NCI-H1048 (cell line): Measurements from ENCODE around the gene LRIG2.
"Not testable (repeated sequence)": the region's sequence is repeated elsewhere in the genome, so short reads cannot be mapped to it uniquely, and the experiment has no call there.

Experiments
- DNase-seq: peaks from one replicate; lab custom pipeline; 2025; lab: John Stamatoyannopoulos, UW

The LRIG2 gene

DNA sequence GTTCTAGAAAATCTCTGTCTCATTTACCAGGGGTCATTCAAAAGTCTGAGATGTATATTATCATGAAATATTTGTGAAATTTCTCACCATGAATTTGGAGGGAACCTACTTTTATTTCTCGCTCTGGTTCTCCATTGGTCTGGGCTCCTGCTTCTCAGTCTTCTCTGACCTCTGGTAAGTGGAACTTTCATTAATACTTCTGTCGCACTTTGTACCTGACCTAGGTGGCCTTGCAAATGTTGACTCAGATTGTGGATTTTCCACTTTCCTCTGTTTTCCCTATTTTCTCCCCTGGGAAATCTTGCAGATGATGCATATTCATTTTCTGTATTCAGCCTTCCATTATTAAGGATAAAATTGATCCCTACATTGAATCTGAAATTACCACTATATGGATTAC lies 53.2 kb downstream of the LRIG2 start:
- DNase-seq, result no peak

DNA sequence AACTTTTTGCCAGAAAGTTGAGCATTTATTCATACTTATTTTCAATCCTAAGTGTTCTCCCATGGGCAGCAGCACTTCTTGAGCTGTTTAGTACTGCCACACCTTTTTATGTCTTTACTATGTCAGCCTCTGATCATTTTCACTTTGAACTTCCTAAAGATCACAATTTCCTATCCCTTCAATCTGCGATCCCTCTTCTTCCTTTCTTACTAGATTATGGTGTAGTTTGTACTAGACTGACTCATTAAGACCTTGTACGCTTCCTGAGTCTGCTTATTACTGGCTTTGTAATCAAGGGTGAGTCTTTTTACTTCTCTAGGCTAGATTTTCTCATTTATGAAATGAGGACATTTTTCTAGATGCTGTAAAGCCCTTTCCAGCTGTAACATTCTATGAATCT lies 55.1 kb downstream of the LRIG2 start:
- no peak for DNase-seq

DNA sequence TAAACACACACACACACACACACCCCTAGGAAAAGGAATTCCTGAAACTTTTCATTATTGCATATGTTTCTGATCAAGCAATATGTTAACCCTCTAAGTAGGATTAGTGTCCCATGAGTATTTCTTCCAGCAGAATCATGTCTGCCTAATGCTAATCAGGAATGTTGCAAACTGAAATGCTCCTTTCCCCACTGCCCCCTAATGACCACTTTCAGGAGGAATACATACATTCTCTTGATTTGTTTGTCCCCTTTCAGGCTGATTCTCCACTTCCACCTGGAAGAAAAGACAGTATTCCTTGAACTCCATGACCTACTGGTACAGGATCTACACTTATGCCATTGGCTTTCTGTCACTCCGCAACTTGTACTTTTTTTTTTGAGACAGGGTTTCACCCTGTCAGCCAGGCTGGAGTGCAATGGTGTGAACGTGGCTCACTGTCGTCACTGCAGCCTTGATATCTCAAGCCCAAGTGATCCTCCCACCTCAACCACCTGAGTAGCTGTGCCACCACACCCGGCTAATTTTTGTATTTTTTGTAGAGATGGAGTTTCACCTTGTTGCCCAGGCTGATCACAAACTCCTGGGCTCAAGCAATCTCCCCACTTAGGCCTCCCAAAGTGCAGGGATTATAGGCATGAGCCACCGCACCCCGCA lies 56.7 kb downstream of the LRIG2 start:
- no peak for DNase-seq

DNA sequence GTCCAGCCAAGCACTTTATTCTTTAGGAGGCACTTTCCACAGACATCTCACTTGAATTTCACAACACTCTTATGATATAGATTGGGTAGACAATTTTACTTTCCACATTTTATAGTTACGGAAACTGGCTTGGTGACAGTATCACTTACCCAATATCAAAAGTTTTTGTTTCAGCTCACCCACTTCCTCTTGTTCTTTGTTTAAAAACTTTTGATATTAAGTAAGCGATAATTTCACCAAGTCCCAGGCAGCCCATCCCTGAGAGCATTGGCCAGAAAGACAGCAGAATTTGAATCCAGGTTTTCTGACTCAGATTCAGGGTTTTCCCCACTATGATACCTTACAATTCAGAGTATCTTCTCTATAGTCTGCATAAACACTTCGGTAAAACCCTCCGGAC lies 60.0 kb downstream of the LRIG2 start:
- no peak for DNase-seq

DNA sequence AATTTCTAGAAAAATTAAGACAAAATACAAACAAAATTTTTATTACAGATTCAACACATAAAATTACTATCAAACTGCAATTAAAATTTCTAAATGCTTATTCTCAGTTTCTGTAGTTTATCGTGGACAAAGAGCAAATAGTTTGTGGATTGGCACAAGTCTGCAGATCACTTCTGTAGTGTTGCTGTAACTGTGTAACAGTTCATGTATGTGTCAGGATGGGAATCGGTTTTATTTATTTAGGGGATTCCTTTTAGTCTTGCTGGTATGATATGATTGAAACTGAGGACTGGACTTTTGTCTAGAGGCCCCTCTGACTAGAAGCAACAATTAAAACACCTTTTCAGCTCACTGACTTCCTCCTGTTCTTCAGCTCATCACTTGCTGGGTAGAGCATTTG lies 60.8 kb downstream of the LRIG2 start:
- no peak for DNase-seq

DNA sequence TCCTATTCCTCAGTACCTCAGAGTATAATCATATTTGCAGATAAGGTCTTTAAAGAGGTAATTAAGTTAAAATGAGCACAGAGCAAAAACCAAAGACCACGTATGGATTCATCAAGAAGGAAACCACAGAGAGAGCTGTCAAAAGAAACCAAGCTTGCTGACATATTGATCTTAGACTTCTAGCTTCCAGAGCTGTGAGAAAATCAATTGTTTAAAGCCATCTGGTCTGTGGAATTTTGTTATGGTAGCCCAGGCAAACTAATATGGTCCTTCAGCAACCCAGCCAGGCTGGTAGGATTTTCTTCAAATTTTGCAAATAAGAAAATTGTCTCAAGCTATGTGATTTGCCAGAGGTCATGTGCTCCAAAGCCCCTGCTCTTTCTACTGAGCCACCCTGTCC lies 62.5 kb downstream of the LRIG2 start:
- DNase-seq, result no peak

DNA sequence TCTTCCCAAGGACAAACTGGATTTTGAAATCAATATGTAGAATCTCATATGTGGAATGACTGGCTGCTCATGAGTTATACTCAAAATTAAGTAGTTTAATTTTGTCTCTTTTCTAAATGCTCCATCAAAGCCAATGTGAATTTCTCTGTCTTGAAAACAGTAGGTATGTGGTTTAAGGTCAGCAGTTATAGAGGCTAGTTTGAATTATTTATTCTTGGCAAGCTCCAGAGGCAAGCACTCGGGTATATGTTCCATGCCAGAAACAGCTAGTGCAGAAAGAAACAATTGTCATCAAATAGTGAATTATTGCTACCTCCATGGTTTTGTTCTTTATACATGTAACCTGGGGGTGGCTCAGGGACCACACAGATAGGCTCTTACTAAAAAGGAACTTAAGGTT lies 63.5 kb downstream of the LRIG2 start:
- no peak for DNase-seq

DNA sequence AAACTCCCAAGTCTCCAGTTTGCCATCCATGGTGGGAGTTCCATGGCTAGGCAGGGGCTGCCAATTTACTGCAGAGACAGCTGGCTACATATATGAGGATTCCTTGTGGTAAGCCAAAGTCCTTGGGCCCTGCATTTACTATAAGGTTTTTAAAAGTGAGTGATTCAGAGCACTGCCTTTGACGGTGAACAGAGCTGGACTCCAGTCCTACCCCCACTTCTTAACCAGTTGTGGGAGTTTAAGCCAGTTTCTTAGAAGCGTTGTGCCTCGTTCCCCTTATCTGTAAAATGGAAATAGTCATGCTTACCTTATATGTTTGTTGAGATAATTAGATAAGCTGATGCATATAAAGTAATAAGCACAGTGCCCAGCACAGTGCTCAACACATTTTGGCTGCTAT lies 64.6 kb downstream of the LRIG2 start:
- no peak for DNase-seq

DNA sequence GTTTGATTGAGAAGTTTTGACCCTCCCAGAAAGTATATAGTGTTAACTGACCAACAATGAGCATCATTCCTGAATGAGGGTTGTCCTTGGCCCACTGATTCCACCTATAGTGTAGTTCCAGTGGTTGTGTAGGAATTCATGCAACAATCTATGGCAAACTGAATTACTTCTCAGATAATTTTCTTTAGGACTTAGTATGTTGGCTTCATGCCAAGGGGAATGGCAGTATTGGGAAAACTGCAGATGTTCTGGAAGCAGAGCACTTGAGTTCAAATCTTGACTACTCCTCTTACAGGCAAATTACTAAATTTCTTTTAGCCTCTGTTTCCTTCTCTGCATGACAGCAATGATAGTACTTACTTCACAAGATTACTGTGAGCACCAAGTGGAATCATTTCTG lies 65.8 kb downstream of the LRIG2 start:
- DNase-seq, result no peak

DNA sequence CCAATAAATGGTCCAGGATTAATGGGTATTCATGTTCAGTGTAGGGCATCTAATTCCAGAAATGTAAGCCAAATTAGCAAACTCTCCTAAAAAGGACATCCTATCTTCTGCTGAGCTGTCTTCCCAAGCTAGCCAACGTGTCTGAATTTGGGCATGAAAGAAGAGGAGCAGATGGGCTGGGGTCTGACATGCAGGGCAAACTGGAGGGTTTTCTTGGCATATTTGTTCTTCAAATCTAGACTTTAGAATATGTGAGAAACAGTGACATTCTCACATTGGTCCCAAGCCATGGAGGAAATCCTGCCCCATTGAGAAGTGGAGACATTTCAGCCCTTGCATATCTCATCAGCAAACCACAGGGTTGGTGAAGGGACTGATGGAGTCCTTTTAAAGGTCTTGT lies 67.2 kb downstream of the LRIG2 start:
- DNase-seq, result no peak

DNA sequence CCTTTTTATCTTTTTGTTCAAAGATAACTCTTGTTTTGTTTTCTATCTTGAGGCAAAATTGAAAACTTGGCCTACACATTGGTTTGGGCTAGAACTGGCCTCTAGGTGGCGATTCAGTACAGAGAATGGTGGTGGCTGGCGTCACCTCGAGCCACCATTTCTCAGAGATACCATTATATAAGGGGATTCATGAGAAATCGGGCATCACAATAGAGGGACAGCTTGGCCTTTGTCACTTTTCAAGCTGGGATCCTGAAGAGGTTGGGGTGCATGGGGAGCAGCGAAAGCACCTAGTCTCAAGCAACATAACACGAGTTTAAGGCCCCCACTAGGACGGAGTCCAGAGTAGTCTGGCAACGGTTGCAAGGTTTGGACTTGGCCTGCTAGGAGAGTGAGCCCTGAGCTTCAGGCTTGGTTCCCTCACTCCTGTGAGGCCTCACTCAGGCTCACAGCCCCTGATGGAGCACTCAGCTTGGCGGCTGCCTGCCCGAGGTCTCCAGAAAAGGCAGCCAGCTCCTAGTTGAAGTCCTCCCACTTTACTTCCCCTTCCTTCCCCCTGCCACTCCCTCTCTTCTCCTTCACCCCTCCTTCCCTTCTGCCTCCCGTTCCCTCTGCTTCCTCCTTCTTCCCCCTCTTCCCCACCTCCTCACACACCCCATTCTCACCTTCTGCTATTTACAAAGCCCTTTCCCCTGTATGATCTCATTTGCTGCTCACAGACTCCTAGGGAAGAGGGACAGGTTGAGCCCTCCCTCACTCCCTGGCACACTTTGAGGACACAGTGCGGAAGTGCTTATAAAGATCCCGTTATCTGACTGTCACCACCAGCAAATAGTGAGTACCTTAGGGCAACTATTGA lies 67.8 kb downstream of the LRIG2 start:
- no peak for DNase-seq

DNA sequence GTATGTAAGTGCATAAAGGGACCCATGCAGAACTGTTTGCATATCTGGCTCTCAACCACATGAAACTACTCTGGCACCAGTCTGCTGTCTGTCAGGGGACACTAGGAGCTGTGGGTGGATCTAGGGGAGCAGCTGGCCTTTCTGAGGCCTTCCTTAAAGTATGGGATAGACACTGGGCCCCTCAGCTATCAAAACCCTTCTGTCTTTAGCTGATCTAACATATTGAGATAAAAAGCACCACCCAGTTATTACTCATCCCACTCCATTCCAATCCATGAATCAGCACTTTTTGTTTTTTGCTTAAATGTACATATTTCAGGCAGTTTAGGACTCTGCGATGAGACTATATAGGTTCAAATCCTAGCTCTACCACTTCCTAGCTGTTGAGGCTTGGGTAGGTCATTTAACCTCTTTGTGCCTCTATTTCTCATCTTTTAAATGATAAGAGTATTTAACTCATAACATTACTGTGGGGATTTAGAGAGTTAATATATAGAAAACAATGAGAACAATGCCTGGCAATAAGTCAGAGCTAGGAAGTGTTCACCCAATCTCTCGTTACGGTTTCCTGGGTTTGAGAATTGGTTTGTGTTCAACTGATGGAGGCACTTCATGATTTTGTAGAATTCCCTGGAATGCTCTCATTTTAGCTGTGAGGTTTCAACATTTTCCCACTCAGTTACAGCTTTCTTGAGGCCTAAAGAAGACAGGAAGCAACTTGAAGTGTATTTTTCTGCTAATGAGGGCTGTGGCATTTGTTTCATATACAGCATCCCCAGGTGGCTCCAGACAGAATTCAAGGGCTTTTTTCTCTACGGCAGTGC lies 68.9 kb downstream of the LRIG2 start:
- no peak for DNase-seq

DNA sequence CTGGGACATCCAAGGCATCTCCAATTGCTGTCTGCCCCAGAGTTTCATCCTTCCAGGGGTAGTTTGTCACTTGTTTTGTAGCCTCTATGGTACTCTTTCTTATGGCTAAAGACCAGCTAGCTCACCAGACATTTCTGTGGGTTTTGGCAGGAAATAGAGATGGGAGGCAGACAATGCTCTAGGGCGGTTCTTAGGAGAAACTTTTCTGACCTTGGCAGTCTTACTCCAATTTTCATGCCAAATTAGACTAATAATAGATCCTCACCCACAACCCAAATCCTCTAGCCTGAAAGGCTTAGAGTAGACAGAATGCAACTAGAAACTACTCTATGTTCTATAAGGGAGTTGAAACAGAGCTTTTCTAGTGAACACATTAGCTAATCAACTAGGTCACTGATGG lies 69.8 kb downstream of the LRIG2 start:
- DNase-seq, result no peak

DNA sequence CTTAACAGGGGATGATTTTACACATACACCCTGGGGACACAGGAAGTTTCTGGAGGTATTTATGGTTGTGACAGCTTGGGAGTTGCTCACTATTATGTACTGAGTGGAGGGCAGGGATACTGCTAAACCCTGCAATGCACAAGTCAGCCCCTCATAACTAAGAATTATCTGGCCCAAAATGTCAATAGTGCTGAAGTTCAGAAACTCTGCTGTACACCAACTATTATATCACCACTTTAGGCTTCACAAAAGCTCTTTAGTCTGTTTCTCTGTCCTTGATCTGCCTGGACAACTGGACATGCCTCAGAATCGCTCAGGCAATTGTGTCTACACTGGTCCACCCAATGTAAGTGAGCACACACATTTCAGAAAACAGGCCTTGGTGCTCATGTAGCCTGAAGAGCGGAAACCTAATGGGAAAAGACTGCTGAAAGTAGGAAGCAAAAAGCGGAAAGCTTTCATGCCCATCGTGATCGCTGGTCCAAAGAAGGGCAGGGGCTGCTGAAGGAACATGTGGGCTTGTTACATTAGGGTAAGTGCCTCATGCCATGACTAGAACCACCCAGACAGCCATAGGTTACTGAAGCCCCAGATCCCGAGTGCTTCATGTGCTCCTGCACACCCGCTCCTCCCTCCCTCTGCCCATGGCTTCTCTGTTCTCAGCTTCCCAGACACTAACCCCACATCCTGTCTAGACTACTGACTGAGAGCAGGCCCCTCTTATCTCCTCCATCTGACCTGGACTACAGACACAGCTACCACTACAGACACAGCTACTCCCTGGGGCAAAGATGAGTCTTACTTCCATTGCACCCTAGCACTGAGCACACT lies 73.5 kb downstream of the LRIG2 start:
- DNase-seq, result no peak

DNA sequence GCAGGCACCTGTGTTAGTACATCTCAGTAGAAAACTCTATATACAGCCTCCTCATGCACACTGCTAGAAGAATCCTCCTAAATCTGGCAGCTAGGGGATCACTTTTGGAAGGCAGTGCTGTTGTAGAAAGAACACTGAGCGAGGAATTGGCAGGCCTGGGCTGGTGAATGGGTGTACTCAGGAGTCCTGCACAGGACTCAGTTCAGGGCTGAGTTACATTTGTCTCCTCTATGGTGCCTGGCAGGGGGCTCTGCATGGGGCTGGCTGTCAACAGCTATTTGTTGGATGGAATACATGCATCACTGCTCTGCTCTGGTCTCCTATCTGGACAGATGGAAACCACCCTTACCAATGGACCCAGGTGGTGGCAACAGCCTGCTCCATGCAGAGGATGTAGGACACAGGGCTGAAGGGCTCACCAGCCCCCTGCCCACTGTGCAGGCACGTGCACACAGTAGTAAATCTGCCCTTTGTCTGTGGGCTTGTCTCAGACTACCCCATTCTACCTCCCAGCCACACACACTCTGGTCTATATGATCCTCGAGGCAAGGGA lies 74.2 kb downstream of the LRIG2 start:
- DNase-seq, result no peak

DNA sequence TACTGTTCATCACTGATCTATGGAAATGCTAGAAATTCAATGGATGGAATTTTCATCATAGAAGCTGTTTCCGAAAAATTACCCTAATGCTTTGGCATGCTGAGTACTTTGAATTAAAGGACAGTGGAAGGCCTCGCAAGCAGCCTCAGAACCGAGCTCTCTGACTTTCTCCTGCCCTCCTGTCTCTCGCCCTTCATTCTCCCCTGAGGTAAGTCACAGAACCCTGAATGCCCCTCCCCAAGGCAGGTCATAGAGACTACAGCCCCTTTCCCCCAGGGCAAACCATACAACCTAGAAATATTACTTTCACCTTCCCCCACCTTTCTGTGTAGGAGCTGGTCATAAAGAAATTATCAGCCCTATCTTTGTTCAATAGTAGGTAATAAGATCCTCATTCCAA lies 74.8 kb downstream of the LRIG2 start:
- no peak for DNase-seq

DNA sequence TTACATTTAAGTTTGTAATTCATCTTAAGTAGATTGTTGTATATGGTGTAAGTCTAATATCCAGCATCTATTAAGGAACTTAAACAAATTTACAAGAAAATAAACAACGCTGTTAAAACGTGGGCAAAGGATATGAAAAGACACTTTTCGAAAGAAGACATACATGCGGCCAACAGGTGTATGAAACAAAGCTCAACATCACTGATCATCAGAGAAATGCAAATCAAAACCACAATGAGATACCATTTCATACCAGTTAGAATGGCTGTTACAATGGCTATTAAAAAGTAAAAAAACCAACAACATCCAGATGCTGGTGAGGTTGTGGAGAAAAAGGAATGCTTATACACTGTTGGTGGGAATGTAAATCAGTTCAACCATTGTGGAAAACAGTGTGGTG lies 77.5 kb downstream of the LRIG2 start:
- DNase-seq, result not testable (repeated sequence)

DNA sequence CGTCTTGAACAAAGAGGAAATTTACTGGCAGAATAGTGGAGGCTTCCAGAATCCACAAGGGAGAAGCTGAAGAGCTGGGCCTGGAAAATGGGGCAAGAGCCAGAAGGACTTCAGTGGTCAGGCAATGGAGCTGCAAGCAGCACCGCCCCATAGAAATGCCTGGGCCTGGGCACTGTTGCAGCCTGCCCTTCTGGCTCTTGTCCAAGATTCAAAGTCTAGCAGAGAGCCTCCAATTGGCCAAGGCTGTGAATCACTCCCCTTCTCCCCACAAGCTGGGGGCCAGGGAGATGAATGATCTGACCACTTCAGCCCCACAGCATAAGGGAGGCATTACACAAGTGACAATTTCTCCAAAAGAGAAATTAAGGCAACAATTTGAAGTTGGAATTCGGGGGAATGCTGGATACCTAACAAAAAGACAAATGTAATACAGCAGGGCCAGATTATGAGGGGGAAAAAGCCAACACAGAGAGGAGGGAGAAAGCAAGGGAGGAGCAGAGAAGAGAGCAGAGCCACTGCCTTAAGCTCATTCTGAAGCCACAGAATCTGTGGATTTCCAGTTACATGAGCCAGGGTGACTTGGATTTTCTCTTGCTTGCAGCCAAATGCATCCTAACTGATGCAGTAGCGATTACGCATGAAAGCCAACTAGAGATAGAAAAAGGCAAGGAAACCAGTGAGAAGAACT lies 80.3 kb downstream of the LRIG2 start:
- no peak for DNase-seq

DNA sequence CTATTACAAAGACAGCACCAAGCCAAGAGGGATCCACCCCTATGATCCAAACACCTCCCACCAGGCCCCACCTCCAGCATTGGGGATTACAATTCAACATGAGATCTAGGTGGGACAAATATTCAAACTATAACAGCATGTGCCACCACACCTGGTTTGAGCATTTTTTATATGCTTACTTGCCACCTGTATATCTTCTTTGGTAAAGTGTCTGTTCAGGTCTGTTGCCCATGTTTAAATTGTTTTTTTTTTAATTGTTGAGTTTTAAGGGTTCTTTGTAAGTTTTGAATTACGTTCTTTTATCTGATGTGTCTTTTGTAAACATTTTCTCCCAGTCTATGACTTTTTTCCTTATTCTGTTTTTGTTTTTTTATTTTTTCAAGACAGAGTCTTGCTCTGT lies 83.4 kb downstream of the LRIG2 start:
- DNase-seq, result no peak

DNA sequence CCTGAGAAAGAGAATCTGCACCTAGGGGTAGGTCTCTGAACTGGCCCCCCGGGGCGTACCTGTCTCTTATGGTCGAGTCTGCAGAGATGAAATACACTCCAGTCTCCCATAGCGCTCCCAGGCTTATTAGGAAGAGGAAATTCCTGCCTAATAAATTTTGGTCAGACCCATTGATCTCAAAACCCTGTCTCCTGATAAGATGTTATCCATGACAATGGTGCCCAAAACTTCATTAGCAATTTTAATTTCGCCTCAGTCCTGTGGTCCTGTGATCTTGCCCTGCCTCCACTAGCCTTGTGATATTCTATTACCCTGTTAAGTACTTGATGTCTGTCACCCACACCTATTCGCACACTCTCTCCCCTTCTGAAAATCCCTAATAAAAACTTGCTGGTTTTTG lies 85.7 kb downstream of the LRIG2 start:
- DNase-seq, result not testable (repeated sequence)

DNA sequence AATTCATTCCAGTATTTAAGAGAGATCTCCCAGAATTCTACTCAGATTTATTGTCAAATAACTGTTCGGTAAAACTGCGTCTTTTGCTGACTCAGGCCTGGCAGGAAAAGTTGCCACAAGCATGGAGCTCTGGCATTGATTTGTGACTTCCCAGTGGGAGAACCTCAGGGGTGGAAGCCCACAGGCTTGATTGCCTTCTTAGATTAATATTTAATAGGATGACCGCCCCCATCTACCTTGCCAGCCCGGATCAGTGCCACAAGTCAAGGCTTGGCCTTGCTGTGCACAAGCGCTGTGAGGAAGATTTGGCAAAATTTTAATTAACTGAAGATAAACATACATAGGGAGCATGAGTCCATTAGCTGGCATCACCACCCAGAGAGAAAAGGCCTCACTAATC lies 93.5 kb downstream of the LRIG2 start:
- DNase-seq, result no peak
